Peyer's patch (tissue), 4 donors: ENCODE results near the gene IGF2BP2. TPM values are rescaled to one million over a fixed set of nuclear protein-coding genes. Genes with fewer than 3 reads are reported as not detected.
"Not testable (repeated sequence)": the region's sequence is repeated elsewhere in the genome, so short reads cannot be mapped to it uniquely, and the experiment has no call there.

ENCODE experiments used
- DNase-seq, 3 donors: peaks; one replicate each; pipeline ENCODE4 v3.0.0-alpha.2; 2017 to 2019
- H3K27ac ChIP-seq, 4 donors: fragments of 200-600 bp; sonication (generic); one replicate each; pipeline ENCODE4 v1.5.1; 2016 to 2019
- H3K27me3 ChIP-seq, 2 donors: fragments of 200-600 bp; sonication (generic); one replicate each; pipeline ENCODE4 v1.5.1; 2019
- H3K36me3 ChIP-seq, 3 donors: fragments of 200-600 bp; sonication (generic); one replicate each; pipeline ENCODE4 v1.5.1; 2016 to 2019
- H3K4me1 ChIP-seq, 4 donors: fragments of 200-600 bp; sonication (generic); one replicate each; pipeline ENCODE4 v1.5.1; 2016 to 2019
- H3K4me3 ChIP-seq, 4 donors: fragments of 200-600 bp; sonication (generic); 1 replicate in 3 of 4; 2 replicates in 1 of 4; pipeline ENCODE4 v1.5.1; 2016 to 2019; ENCODE audit warnings: mild to moderate bottlenecking in 1 of 4
- H3K9me3 ChIP-seq, 4 donors: fragments of 200-600 bp; sonication (generic); one replicate each; pipeline ENCODE4 v1.5.1; 2016 to 2019; ENCODE audit warnings: mild to moderate bottlenecking in 1 of 4
- CTCF ChIP-seq, 6 experiments: fragments of 450-650 bp in 4 of 6; fragments of 200-600 bp in 2 of 6; sonication (generic) in 1 of 6; IDR thresholded peaks; one replicate each; pipeline ENCODE4 v1.5.1; 2017 to 2019; ENCODE audit warnings: antibody characterized with exemption in 6 of 6, mild to moderate bottlenecking in 3 of 6, moderate library complexity in 1 of 6
- POLR2A ChIP-seq, 2 donors: fragments of 450-650 bp; IDR thresholded peaks; one replicate each; pipeline ENCODE4 v1.5.1; 2017; ENCODE audit warnings: antibody characterized with exemption in 2 of 2, mild to moderate bottlenecking in 2 of 2, moderate library complexity in 2 of 2
- total RNA-seq, 4 donors: library from RNA; depleted of rRNA; stranded (reverse); fragments of >200 nt; gene quantifications; one replicate each; pipeline ENCODE4 v1.1.0, GENCODE V29; 2016

Gene IGF2BP2
- total RNA-seq, 4 donors from 2014 or later, result 61.9 to 116 (median 99.8) TPM

GRCh38 chr3:185857208-185857607, 32.4 kb upstream of the IGF2BP2 start:
- Histone ChIP-seq H3K9me3 (peaks cover 0 to 4% (median 0%) of the 10 kb centered on the region in 4 donors), H3K4me1 (no peaks in the 10 kb centered on the region), H3K4me3 (no peak overlapping the region), H3K36me3 (no peaks in the 10 kb centered on the region), H3K27ac (no peak overlapping the region), H3K27me3 (no peaks in the 10 kb centered on the region)
- no peak for DNase-seq
- TF ChIP-seq CTCF (IDR thresholded peaks at IDR 0.05) (no peak), POLR2A (IDR thresholded peaks at IDR 0.05) (no peak)

- Histone ChIP-seq H3K27me3 (no peaks in the 10 kb centered on the region), H3K9me3 (peaks cover 0 to 4% (median 0%) of the 10 kb centered on the region in 4 donors)
These were observed 31.8 kb upstream of the IGF2BP2 start for GRCh38 chr3:185856652-185857051.

GRCh38 chr3:185853771-185854170, 28.9 kb upstream of the IGF2BP2 start:
- not testable (repeated sequence) for DNase-seq, H3K36me3 ChIP-seq, H3K4me1 ChIP-seq, H3K27ac ChIP-seq, H3K4me3 ChIP-seq, H3K27me3 ChIP-seq, H3K9me3 ChIP-seq

More at GRCh38 chr3:185856652-185857051, 31.8 kb upstream of the IGF2BP2 start:
- no peak overlapping the region for H3K27ac ChIP-seq
- no peaks in the 10 kb centered on the region for H3K4me1 ChIP-seq
- no peak overlapping the region for H3K4me3 ChIP-seq
- no peaks in the 10 kb centered on the region for H3K36me3 ChIP-seq
- no peak for DNase-seq
- TF ChIP-seq POLR2A (IDR thresholded peaks at IDR 0.05) (no peak), CTCF (IDR thresholded peaks at IDR 0.05) (no peak)

GRCh38 chr3:185852635-185853034, 27.8 kb upstream of the IGF2BP2 start:
- Histone ChIP-seq H3K27ac (no peak overlapping the region), H3K4me1 (no peaks in the 10 kb centered on the region), H3K4me3 (no peak overlapping the region), H3K36me3 (no peaks in the 10 kb centered on the region), H3K27me3 (no peaks in the 10 kb centered on the region), H3K9me3 (peaks cover 0 to 4% (median 0%) of the 10 kb centered on the region in 4 donors)
- TF ChIP-seq POLR2A (IDR thresholded peaks at IDR 0.05), result no peak
- no peak for TF ChIP-seq CTCF (IDR thresholded peaks at IDR 0.05)
- DNase-seq, result no peak

GRCh38 chr3:185851959-185852358, 27.1 kb upstream of the IGF2BP2 start:
- no peak overlapping the region for H3K4me3 ChIP-seq
- H3K27me3 ChIP-seq, result no peaks in the 10 kb centered on the region
- peaks cover 0 to 4% (median 0%) of the 10 kb centered on the region in 4 donors for H3K9me3 ChIP-seq
- no peak for DNase-seq
- no peak overlapping the region for H3K27ac ChIP-seq
- TF ChIP-seq POLR2A (IDR thresholded peaks at IDR 0.05) (no peak), CTCF (IDR thresholded peaks at IDR 0.05) (no peak)
- H3K36me3 ChIP-seq, result no peaks in the 10 kb centered on the region
- no peaks in the 10 kb centered on the region for H3K4me1 ChIP-seq

- Histone ChIP-seq H3K36me3 (no peaks in the 10 kb centered on the region), H3K27me3 (no peaks in the 10 kb centered on the region), H3K9me3 (no peaks in the 10 kb centered on the region), H3K4me1 (no peaks in the 10 kb centered on the region), H3K4me3 (no peak overlapping the region), H3K27ac (no peak overlapping the region)
- DNase-seq, result no peak
- TF ChIP-seq CTCF (IDR thresholded peaks at IDR 0.05) (no peak), POLR2A (IDR thresholded peaks at IDR 0.05) (no peak)
These were observed 26.2 kb upstream of the IGF2BP2 start for GRCh38 chr3:185851046-185851445.
